Fibroblast of lung (primary cell): ENCODE results near the gene HDAC10. TPM values are rescaled to one million over a fixed set of nuclear protein-coding genes. Genes with fewer than 3 reads are reported as not detected.
A peak's percentile ranks its signal among the peaks of the same experiment; 100 is the strongest.

ENCODE experiments used
- DNase-seq, 2 donors: peaks; one replicate each; pipeline versions ENCODE4 v3.0.0 to v3.0.0-alpha.2; 2010; ENCODE audit warnings: low read depth in 2 of 2
- H2AFZ ChIP-seq: 2 replicates; pipeline ENCODE4 v1.5.1; 2012; ENCODE audit warnings: low read length, control low read depth, inconsistent platforms
- H3K27ac ChIP-seq: 2 replicates; pipeline ENCODE4 v1.5.1; 2011; ENCODE audit warnings: low read length, control low read depth; ENCODE audit not compliant: insufficient read depth
- H3K27me3 ChIP-seq: 2 replicates; pipeline ENCODE4 v1.5.1; 2011; ENCODE audit warnings: mild to moderate bottlenecking, low read length; ENCODE audit not compliant: control insufficient read depth, insufficient read depth
- H3K36me3 ChIP-seq: 2 replicates; pipeline ENCODE4 v1.5.1; 2011; ENCODE audit warnings: low read length; ENCODE audit not compliant: control insufficient read depth, insufficient read depth
- H3K4me1 ChIP-seq: 2 replicates; pipeline ENCODE4 v1.5.1; 2011; ENCODE audit warnings: low read length; ENCODE audit not compliant: control insufficient read depth, insufficient read depth; ENCODE audit errors: extremely low read depth
- H3K4me2 ChIP-seq: 2 replicates; pipeline ENCODE4 v1.5.1; 2011; ENCODE audit warnings: low read length, control low read depth; ENCODE audit not compliant: insufficient read depth; ENCODE audit errors: extremely low read depth
- H3K4me3 ChIP-seq, 4 experiments: fragments of 200-600 bp in 1 of 4; sonication (generic) in 1 of 4; replicated peaks in 1 of 4; 2 replicates each; pipeline ENCODE4 v1.5.1; 2011 to 2016; ENCODE audit warnings: low read length in 4 of 4, low read depth in 3 of 4, mild to moderate bottlenecking in 3 of 4, control low read depth in 2 of 4, inconsistent platforms in 1 of 4, mixed read lengths in 1 of 4; ENCODE audit not compliant: insufficient read depth in 1 of 4; ENCODE audit errors: control extremely low read depth in 1 of 4
- H3K79me2 ChIP-seq: 2 replicates; pipeline ENCODE4 v1.5.1; 2012; ENCODE audit warnings: mild to moderate bottlenecking, low read length, inconsistent platforms; ENCODE audit not compliant: control insufficient read depth, insufficient read depth
- H3K9ac ChIP-seq: 2 replicates; pipeline ENCODE4 v1.5.1; 2011; ENCODE audit warnings: mild to moderate bottlenecking, low read length, control low read depth; ENCODE audit not compliant: insufficient read depth
- H3K9me3 ChIP-seq: 2 replicates; pipeline ENCODE4 v1.5.1; 2012; ENCODE audit warnings: low read depth, low read length; ENCODE audit not compliant: control insufficient read depth, insufficient read depth
- H4K20me1 ChIP-seq: 2 replicates; pipeline ENCODE4 v1.5.1; 2011; ENCODE audit warnings: low read length; ENCODE audit not compliant: control insufficient read depth, insufficient read depth; ENCODE audit errors: extremely low read depth
- EZH2 ChIP-seq: IDR thresholded peaks from 2 replicates; pipeline ENCODE4 v1.5.1; 2012; ENCODE audit warnings: low read length, control low read depth, mild to moderate bottlenecking; ENCODE audit errors: missing control alignments
- polyA plus RNA-seq, 2 donors: library from polyadenylated mRNA; depleted of rRNA in 1 of 2; stranded (reverse) in 1 of 2; unstranded in 1 of 2; fragments of >200 nt; gene quantifications; 2 replicates each; pipeline ENCODE4 v1.2.1, GENCODE V29; 2011 to 2012; ENCODE audit warnings: missing spikeins in 1 of 2
- total RNA-seq: library from RNA; depleted of rRNA; stranded (reverse); fragments of >200 nt; gene quantifications from 2 replicates; pipeline ENCODE4 v1.2.1, GENCODE V29; 2014
- TF ChIP-seq, protein P1 (sequence below), 2 donors: IDR thresholded peaks in 1 of 2; conservative IDR thresholded peaks in 1 of 2; 1 replicate in 1 of 2; 2 replicates in 1 of 2; pipeline ENCODE4 v1.5.1; 2011 to 2012; ENCODE audit warnings: low read length in 2 of 2, control low read depth in 1 of 2, inconsistent platforms in 1 of 2, low read depth in 1 of 2, mild to moderate bottlenecking in 1 of 2

HDAC10 gene
- total and polyA plus RNA-seq, 2 donors (not counting 1 experiment from before 2014, with no cell fraction given), result 5.1 to 27.6 TPM

DNA sequence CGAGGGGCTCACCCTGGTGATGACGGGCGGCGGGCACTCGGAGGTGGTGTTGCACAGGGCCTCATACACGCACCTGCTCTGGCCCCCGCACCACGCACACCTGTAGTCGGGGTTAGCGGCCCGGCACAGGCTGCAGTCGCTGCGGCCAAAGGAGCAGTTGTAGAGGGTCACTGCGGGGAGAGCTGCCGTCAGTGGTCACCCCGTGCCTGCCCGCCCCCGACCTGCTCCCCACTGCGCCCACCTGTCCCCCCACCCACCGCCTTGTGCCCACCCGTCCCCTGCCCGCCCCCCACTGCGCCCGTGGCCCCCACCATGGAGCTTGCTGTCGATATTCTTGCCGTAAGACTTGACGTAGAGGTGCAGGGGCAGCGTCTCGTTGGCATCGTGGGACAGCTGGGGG lies 32.8 kb upstream of the HDAC10 start:
- TF ChIP-seq EZH2, result no peak
- TF ChIP-seq, protein P1, sequence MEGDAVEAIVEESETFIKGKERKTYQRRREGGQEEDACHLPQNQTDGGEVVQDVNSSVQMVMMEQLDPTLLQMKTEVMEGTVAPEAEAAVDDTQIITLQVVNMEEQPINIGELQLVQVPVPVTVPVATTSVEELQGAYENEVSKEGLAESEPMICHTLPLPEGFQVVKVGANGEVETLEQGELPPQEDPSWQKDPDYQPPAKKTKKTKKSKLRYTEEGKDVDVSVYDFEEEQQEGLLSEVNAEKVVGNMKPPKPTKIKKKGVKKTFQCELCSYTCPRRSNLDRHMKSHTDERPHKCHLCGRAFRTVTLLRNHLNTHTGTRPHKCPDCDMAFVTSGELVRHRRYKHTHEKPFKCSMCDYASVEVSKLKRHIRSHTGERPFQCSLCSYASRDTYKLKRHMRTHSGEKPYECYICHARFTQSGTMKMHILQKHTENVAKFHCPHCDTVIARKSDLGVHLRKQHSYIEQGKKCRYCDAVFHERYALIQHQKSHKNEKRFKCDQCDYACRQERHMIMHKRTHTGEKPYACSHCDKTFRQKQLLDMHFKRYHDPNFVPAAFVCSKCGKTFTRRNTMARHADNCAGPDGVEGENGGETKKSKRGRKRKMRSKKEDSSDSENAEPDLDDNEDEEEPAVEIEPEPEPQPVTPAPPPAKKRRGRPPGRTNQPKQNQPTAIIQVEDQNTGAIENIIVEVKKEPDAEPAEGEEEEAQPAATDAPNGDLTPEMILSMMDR (conservative IDR thresholded peaks at IDR 0.05 in 1 of 2, IDR thresholded peaks at IDR 0.05 in 1 of 2; ENCODE audit: low read depth in 1 of 2, low read length in 2 of 2), result no peak
- no peaks in the 10 kb centered on the region for H4K20me1 ChIP-seq
- no peaks in the 10 kb centered on the region for H3K9me3 ChIP-seq
- H3K4me3 ChIP-seq, result no peak overlapping the region
- H3K9ac ChIP-seq, result no peak overlapping the region
- no peaks in the 10 kb centered on the region for H3K27me3 ChIP-seq
- no peak for DNase-seq
- H3K36me3 ChIP-seq, result peaks cover 73% of the 10 kb centered on the region
- H3K79me2 ChIP-seq, result peaks cover 19% of the 10 kb centered on the region
- H3K4me2 ChIP-seq, result no peak overlapping the region
- no peak overlapping the region for H3K27ac ChIP-seq
- H2AFZ ChIP-seq, result no peak overlapping the region
- H3K4me1 ChIP-seq, result peaks cover 5% of the 10 kb centered on the region

DNA sequence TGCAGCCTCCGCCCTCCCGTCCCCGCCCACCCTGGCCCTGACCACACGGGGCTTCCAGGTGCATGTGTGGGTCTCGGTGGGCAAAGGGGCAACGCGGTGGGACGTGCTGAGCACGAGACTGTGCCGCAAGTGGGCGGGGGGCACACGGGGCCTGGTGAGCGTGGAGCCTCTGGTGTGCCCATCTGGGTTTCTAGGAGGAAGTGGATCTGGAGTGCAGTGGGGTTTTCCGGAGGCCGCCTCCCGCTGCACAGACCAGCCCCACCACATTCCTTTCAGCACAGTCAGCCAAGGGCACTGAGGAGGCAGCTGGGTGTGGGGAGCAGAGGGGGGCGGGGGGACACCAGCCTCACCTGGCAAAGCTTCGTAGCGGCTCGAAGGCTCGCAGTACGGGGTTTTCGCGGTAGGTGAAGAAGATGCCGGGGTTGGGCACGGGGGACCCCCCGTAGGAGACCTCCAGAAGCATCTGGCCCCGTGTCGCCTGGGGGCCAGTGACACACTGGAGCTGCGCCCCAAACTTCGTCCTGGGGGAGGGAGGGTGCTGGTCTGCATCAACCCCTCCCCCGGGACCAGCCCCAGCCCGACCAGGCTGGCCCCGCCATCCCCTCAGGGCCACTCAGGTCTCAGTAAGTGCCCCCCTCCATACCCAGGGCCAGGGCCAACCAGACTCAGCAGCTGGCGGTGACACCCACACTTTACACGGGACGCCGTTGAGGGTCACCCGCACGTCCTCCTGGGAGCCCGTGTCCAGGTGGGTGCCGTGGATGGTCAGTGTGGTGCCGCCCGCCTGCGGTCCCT lies 31.5 kb upstream of the HDAC10 start:
- TF ChIP-seq, protein P1 (conservative IDR thresholded peaks at IDR 0.05 in 1 of 2, IDR thresholded peaks at IDR 0.05 in 1 of 2; ENCODE audit: low read depth in 1 of 2, low read length in 2 of 2), result no peak
- no peak for TF ChIP-seq EZH2
- DNase-seq, result peak; percentile 48 to 86
- H3K9me3 ChIP-seq, result no peaks in the 10 kb centered on the region
- peak overlapping the region; percentile 8 for H3K27ac ChIP-seq
- no peaks in the 10 kb centered on the region for H3K27me3 ChIP-seq
- no peak overlapping the region for H3K4me3 ChIP-seq
- no peak overlapping the region for H3K9ac ChIP-seq
- no peak overlapping the region for H3K4me2 ChIP-seq
- H3K4me1 ChIP-seq, result peaks cover 5% of the 10 kb centered on the region
- H4K20me1 ChIP-seq, result no peaks in the 10 kb centered on the region
- H2AFZ ChIP-seq, result no peak overlapping the region
- H3K79me2 ChIP-seq, result peaks cover 6% of the 10 kb centered on the region
- H3K36me3 ChIP-seq, result peaks cover 74% of the 10 kb centered on the region

DNA sequence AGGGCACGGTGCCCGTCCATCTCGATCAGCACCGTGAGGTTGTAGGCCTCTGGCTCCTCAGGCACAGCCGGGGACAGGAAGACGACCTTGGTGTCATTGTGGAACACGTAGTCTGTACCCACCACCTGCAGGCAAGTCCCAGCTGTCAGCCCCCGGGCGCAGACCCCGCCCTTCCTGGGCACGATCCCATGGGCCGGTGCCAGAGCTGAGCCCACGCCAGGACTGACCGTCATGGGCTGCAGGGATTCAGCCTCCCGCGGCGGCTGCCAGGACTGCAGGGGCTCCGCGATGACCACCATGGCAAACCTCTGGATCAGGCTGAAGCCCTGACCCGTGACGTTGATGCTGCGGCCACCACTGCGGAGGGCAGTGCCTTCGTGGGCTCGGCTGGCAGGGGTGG lies 30.9 kb upstream of the HDAC10 start:
- Histone ChIP-seq H3K4me3 (no peak overlapping the region), H2AFZ (no peak overlapping the region), H3K4me2 (no peak overlapping the region), H3K4me1 (peaks cover 5% of the 10 kb centered on the region), H3K9me3 (no peaks in the 10 kb centered on the region), H3K36me3 (peaks cover 74% of the 10 kb centered on the region), H3K27me3 (no peaks in the 10 kb centered on the region), H4K20me1 (no peaks in the 10 kb centered on the region), H3K9ac (no peak overlapping the region), H3K79me2 (peaks cover 6% of the 10 kb centered on the region), H3K27ac (peak overlapping the region; percentile 8)
- TF ChIP-seq EZH2, result no peak
- TF ChIP-seq, protein P1 (conservative IDR thresholded peaks at IDR 0.05 in 1 of 2, IDR thresholded peaks at IDR 0.05 in 1 of 2; ENCODE audit: low read depth in 1 of 2, low read length in 2 of 2), result no peak
- DNase-seq, result peak in 1 of 2 donors; percentile 23
